HG03354 (cell line): ENCODE results near the gene CHRNA4.
"Not testable (repeated sequence)": the region's sequence is repeated elsewhere in the genome, so short reads cannot be mapped to it uniquely, and the experiment has no call there.

ENCODE experiments used
- ATAC-seq: cut with Tn5 transposase; IDR thresholded peaks from one replicate; pipeline ENCODE4 v1.9.1; 2021; ENCODE audit warnings: mild to moderate bottlenecking; ENCODE audit not compliant: unreplicated experiment, poor library complexity, severe bottlenecking

CHRNA4 gene

DNA sequence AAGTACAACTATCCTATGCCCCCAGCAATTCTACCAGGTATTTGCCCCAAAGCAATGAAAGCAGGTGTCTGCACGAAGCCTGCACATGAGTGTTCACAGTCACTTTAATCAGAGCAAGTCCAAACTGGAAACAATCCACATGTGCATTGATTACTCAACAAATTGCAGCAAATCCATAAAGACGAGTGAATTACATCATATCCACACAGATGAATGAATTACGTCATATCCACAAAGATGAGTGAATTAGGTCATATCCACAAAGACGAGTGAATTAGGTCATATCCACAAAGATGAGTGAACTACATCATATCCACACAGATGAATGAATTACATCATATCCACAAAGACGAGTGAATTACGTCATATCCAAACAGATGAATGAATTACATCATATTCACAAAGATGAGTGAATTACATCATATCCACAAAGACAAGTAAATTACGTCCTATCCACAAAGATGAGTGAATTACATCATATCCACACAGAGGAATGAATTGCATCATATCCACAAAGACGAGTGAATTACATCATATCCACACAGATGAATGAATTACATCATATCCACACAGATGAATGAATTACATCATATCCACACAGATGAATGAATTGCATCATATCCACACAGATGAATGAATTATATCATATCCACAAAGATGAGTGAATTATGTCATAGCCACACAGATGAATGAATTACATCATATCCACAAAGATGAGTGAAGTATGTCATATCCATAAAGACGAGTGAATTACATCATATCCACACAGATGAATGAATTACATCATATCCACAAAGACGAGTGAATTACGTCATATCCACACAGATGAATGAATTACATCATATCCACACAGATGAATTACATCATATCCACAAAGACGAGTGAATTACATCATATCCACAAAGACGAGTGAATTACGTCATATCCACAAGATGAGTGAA, 21.7 kb downstream of the CHRNA4 start:
- ATAC-seq = not testable (repeated sequence)

DNA sequence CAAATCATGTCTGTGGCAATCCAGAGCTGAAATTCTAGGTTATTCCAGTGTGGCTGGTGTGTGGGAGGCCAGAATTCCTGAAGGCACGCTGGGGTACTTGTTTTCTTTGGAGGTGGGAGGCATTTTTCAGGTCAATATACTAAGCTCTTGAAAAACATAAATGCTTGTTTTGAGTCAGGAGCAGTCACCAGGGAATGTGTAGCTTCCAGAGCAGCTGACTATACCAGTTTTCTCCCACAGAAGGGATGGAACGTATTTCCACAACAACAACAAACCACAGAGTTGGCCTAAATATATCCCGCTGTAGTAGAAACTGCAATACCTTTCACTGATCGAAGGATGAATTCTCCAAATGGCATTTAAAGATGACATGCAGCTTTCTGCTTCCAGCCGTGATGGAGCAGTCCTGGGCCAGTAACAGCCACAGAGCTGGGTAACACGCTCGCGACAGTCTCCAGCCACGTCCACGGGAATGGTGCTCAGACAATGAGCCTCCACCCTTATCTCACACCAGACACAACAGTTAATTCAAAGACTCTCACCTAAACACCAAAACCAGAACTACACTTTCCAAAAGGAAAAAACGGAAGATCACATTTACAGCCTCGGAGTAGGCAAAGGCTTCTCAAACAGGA, 23.2 kb downstream of the CHRNA4 start:
- ATAC-seq = no peak

DNA sequence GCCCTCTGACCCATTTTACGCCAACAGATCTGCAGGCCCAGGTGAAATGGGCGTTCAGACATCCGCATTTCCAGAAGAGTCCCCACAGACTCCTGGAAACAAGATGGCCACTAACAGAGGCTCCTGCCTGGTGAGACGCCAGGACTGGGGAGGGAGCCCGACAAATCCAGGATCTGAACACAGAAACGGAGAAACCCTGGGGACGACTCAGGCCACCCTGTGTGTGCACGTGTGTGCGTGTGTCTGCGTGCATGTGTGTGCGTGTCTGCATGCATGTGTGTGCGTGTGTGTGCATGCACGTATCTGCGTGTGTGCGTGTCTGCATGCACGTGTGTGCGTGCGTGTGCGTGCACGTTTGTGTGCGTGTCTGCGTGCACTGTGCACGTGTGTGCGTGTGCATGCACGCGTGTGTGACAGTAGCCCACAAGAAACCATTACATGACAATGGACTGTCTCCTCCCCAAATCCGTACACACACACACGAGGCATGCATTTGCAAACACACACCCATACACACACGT, 24.9 kb downstream of the CHRNA4 start:
- ATAC-seq = no peak

DNA sequence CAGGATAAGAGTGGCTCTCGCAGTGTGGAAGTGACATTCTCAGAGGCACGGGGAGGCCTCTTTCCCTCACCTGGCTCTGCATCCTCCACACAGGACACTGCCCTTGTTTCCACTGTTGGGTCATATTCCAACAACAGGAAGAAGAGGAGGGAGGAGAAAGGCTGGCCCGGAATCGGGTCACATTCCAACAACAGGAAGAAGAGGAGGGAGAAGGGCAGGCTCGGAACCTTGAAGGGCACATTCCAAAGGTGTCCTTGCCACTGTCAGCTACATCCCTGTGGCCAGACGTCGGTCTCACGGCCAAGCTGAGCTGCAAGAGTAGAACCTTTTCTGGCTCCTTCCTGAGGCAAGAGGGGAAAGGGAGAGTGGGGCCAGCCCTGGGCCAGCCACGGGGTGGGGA, 25.4 kb downstream of the CHRNA4 start:
- ATAC-seq = no peak

DNA sequence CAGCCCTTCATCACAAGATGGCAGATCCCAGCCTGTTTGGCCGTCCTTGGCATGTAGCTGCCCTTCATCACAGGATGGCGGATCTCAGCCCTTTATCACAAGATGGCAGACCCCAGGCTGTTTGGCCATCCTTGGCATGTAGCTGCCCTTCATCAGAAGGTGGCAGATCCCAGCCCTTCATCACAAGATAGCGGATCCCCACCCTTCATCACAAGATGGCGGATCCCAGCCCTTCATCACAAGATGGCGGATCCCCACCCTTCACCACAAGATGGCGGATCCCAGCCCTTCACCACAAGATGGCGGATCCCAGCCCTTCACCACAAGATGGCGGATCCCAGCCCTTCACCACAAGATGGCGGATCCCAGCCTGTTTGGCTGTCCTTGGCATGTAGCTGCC, 26.1 kb downstream of the CHRNA4 start:
- ATAC-seq = not testable (repeated sequence)

DNA sequence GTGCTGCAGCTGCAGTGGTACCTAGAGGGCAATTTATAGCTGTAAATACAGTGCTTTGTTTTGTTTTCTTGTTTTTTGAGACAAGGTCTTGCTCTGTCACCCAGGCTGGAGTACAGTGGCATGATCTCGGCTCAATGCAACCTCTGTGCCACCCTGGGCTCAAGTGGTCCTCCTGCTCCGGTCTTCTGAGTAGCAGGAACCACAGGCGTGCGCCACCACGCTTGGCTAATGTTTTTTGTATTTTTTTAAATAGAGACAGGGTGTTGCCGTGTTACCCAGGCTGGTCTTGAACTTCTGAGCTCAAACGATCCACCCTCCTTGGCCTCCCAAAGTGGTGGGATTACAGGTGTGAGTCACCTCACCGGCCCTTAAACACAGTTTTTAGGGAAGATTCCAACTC, 26.8 kb downstream of the CHRNA4 start:
- ATAC-seq = no peak

DNA sequence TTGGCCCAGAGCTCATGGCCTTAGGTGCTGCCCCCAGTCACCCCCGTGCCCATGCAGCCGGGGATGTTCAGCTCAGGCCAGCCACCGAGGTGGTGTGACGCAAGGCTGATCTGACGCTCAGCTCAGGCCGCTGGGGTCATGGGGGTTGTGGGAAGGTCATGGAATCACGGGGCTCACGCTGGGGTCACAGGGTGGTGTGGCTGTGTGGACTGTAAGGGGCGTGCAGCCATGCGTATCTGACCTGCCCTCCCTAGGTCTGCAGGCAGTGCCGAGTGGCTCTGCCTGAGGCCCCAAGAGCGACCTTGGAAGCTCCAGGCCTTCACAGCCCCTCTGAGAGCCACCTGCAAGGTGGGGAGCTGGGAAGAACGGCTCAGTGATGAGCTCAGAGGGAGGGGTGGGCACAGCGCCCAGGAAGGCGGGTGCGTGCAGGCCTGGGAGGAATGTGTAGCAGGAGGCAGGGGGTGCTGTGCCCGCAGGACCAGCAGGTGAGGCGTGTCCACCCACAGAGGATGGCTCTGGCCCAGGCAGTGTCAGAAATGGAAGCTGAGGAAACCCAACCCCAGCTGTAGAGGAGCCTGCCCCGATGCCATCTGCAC, 27.8 kb downstream of the CHRNA4 start:
- ATAC-seq = no peak

DNA sequence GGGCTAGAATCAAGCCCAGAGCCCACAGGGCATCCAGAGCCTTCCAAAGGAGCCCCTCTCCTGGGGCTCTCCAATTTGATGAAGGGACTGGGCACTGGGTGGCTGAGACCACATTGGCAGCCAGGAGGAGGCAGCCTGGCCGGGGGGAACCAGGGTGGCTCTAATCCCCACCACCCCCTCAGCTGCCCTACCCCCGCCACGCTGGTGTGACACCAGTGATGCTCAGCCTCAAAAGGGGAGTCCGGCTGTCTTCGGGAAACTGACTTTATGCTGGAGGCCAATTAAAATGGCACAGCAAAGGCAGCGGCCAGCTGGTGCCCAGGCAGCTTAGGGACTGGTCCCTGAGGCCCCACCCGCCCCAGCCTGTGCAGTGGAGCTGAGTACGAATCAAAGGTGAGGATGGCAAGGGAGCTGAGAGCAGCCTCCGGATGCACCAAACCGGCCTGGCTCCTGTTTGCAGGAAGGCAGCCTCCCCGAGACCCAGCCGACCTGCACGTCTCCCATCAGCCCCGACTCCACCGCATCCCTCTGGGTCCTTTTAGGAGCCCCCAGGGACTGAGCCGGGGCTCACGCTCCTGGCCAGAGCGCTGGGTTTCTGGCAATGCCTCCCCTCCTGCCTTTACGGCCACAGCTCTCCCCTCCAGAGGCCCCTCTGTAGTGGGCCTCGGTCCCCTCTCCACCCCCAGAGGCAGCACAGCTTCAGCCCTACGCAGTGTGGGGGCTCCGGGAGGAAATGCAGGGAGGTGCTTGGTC, 28.5 kb downstream of the CHRNA4 start:
- ATAC-seq = no peak

DNA sequence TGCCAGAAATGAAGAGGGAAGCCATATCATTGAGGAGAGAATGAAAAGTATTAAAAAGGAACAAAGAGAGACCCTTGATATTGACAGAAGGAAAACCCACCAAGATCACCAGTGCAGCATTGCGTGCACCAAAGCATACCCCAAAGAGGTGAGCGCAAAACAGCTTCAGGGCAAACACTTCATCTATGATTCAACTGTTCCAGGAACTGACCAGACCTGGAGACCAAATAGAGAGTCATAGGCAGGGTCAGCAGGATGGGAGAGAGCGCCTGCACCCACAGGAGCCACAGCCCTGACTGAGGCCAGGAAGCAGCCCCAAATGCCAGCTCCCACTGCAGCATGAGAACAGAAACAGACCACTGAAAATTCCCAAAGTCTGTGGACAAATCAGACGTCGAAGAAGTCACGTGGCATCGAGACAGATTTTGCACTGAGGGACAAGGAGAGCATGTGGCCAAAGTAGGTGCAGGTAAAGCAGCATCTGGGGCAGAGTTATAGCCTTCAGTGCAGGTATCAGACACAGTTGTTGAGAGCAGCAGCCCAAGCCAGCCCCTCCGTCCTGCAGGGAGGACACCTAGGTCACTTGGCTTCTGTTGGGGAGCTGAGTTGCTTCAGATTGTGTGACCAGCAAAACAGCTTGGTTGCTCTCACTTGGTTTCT, 29.3 kb downstream of the CHRNA4 start:
- no peak for ATAC-seq

DNA sequence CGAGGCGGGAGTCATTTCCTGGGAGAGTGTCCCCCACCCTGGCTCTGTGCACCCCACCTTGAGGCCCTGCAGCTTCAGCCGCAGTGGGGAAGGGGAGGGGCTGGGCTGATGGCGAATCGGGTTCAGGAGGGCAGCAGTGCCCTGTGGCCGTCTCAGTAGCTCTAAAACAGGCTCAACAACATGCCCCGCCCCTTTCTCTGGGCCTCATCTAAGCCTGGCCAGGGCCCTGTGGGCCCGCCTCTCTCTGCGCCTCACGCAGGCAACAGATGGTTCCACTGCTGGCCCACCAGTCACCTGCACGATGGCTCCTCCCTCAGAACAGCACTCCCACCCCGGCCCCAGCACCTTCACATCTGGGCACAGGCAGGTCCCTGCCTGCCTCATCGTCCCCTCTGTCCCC, 30.2 kb downstream of the CHRNA4 start:
- ATAC-seq = no peak

DNA sequence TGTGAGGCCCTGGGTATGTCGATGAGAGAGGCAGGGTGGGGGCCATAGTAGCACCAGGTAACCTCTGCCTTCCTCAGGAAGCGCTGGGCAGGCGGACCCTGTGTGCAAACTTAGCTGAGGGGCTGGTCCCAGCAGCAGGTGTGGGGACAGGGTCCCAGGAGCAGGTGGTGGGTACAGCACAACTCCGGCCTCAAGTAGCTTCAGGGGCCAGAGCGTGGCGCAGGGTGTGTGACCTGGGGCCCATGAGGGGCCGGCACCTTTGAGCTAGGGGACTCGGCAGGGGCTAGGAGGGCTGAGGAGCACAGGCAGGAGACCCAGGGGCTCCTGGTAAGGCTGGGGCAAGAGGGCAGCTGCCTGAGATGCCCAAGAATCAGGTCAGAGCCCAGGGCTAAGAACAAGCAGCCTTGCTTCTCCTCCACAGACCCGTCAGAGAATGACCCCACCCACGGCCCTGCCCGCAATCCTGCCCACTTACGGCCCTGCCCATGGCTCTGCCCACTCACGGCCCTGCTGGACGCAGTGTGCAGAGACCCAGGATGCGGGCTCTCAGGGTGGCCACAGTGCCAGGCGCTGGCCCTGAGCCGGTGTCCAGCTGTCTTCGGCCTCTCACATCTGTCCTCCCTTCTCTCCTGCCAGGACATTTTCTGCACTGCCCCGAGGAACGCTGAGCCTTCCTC, 30.9 kb downstream of the CHRNA4 start:
- no peak for ATAC-seq

DNA sequence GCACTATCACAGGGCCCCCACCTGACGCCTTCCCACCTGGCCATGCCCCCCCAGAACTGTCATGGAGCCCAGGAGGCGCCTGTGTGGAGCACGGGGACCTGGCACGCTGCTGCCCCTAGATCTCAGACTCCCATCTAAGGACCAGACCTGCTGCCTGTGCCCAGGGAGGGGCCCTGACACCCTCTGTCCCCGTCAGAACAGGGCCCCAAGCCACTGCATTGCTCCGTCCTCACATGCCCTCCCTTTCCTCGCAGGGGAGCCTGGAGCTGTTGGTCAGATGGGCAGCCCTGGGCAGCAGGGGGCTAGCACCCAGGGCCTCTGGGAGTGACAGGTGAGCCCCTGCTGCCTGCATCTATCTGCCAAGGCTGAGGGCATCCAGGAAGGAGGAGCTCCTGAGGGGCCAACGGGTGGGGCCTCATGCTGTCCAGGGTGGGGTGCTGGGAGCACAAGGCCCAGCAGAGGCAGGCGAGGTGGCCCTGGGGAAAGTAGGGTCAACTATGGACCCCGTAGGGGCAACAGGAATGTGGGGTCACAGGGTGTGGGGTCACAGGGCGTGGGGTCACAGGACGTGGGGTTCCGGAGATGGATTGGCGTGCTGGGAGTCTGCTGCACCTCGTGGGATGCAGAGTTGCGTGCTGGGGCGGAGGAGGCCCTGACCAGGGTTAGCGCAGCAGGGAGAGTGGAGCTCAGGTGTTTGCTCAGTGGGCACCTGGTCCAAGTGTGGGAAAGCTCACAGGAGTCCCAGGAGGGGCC, 31.6 kb downstream of the CHRNA4 start:
- ATAC-seq = no peak

DNA sequence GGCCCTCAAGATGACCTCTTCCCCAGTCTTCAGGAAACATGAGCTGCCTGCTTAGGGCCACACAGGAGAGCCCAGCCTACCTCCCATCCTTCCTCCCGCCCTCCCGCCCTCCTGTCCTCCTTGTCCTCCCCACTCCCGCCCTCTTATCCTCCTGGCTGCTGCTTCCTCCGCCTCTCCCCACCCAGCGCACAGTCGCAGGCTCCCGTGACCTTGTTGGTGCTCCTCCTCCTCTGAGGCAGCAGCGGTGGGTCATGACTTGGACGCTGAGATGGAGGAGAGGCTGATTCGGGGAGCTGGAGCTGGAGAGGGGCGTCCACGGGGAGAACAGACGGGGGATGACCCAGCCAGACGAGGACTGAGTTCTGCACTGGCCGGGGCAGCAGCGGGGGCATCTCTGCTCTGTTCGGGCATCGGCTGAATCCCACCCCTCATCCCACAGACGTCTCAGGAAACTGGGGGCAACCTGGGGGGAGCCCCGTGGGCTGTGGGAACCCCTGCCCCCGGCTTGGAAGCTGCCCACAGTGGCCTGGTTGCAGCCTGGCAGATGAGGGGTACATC, 32.4 kb downstream of the CHRNA4 start:
- no peak for ATAC-seq

DNA sequence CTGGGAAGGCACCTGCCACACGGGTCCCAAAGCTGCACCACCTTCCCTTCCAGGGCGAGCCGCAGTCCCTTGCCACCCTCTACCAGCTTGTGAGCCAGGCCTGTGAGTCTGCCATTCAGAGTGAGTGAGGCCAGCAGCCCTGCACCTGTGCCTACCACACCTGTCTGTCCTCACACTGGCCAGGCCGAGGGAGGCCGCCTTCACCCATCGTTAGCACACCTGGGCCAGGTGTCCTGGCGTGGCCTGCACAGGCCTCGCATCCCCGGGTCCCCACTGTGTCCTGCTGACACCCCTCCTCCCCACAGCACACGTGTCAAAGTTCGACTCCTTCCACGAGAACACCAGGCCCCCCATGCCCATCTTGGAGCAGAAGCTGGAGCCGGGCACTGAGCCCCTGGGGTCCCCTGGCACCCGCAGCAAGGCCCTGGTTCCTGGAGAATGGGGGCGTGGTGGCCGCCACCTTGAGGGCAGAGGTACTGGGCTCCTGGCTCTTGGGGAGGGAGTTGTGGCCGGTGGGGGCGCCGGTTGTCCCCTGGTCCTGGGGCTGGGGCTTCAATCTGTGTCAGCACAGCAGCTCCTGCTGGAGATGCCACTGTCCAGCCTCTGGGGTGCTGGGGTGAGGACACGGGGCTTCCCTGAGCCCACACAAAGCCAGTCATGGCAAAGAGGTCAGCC, 33.0 kb downstream of the CHRNA4 start:
- no peak for ATAC-seq

DNA sequence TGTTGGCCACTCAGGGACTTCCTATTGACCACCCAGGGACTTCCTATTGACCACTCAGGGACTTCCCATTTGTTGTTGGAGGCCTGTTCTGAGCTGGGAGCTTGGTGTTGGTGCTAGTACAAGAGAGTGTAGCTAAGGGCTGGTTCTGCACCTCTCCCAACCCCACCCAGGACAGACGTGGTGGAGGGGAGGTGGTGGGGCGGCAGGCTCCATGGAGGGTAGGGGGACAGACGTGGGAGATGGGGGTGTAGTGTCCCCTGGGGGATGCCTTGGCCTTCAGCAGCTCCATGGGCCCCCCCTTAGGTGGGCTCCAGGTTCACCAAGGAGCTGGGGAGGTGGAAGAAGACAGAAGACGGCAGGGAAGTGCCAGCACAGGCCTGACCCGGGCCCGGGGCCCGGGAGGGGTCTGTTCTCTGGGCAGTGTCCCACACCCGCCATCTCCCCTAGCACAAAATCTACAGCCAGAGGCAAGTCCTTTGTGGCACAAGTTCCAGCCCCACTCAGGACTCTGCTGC, 33.9 kb downstream of the CHRNA4 start:
- no peak for ATAC-seq

DNA sequence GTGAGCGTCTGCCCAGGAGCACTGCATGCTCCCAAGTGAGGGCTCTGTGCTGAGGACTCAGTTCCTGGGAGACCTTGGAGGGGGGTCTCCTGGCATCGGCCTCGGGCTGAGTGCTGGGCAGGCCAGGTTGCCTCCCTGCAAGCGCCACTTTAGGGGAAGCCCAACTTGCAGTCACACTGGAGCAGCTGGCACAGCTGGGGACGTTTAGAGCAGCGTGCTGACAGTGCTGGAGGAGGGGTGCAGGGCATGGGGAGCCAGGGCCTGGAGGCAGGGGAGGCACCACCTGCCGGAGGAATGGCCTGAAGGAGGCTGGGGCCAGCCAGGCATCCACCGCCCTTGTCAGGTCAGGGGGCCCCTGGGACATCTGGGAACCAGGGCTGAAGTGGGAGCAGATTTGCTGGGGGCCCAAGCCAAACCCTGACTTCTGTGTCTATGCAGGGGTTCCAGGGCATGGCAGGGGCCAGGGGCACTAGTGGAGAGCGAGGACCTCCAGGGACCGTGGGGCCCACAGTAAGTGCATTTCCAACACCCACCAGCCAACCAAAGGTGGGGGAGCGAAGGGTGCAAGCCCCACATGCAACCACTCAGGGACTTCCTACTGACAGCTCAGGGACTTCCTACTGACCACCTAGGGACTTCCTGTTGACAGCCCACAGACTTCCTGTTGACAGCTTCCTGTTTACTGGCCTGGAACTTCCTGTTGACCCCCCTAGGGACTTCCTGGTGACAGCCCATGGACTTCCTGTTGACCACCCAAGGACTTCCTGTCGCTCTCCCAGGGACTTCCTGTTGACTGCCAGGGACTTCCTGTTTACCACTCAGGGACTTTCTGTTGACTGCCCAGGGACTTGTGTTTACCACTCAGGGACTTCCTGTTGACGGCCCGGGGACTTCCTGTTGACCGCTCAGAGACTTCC, 34.6 kb downstream of the CHRNA4 start:
- ATAC-seq = no peak
